ENCODE results near the gene ZNF581.

Gene ZNF581

DNA sequence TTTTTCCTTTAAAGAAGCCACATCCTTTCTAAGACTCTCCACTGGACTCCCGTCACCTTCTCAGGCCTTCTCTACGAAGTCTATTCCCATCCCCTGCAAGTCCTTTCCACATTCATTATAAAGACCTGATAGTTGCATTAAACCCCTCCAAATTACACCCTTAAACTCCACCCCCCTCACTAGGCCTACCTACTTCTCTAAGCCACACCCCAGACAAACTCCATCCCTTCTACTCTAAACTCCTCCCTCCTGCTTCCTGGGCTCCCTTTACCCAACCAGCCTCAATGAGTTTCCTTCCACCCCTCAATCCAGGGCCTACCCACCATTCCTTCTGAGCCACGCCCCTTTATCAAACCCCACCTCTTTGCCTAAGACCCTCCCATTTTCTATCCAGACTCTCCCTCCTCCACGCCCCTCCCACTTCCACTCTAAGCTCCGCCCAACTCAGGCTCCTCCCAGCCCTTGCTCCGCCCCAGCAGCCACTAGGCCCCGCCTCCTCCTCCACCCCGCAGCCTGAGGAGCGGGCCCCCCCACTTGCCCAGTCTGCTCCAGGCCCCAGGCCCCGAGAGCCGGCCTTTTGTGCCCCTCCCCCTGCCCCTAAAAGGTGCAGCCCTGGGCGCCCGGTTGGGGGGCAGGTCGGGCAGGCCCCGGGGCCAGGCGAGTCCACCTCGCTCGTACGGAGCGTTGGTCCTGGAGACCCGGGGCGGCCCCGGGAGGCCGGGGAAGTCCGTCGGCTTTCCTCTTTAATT is 44.6 kb upstream of the ZNF581 start:
- ChIA-PET CTCF (interaction anchor here (1.6 to 2.9 kb wide), 2 partner anchors 11 to 83 kb away, joined by 6 to 15 read pairs; no protein-coding TSS in a partner anchor), POLR2A (interaction anchor here (0.6 to 1.6 kb wide), 10 partner anchors 11 to 209 kb away, joined by 3 to 6 read pairs (median 4); partner anchors contain the start of genes UBE2S and ZNF784)
- H3K4me3 ChIP-seq (ENCODE audit: low read depth, low read length) = peak overlapping the region; percentile 87
- TF ChIP-seq, protein P1, sequence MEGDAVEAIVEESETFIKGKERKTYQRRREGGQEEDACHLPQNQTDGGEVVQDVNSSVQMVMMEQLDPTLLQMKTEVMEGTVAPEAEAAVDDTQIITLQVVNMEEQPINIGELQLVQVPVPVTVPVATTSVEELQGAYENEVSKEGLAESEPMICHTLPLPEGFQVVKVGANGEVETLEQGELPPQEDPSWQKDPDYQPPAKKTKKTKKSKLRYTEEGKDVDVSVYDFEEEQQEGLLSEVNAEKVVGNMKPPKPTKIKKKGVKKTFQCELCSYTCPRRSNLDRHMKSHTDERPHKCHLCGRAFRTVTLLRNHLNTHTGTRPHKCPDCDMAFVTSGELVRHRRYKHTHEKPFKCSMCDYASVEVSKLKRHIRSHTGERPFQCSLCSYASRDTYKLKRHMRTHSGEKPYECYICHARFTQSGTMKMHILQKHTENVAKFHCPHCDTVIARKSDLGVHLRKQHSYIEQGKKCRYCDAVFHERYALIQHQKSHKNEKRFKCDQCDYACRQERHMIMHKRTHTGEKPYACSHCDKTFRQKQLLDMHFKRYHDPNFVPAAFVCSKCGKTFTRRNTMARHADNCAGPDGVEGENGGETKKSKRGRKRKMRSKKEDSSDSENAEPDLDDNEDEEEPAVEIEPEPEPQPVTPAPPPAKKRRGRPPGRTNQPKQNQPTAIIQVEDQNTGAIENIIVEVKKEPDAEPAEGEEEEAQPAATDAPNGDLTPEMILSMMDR (IDR thresholded peaks at IDR 0.05; ENCODE audit: insufficient read depth, low read length, missing control alignments) = no peak
- peak; percentile 74 for DNase-seq (ENCODE audit: low read depth, low spot score)

DNA sequence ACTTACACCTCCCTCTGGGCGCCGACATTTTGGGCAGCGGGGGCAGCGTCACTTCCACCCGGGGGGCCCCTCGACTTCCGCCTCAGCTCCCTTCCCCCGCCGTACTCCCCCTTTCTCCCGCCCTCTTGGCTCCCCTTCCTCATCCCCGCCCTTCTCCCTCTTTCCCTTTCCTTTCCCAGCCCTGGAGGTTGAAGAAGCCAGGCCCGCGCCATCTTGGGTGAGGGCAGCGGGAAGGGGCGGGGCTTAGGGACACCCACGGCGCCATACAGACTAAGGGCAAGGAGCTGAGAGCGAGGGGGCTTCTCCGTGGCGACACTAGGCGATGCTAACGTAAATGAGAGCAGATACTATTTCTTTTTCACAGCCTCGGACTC is 44.0 kb upstream of the ZNF581 start, which contains the start of gene FIZ1:
FIZ1 (minus strand) TSS at position 50 of the 374 bp plus-strand sequence. CDS start 1,652 bp downstream, outside the sequence.
- CTCF ChIA-PET = interaction anchor here (1.6 to 2.9 kb wide), 2 partner anchors 12 to 83 kb away, joined by 6 to 15 read pairs; no protein-coding TSS in a partner anchor
- peak; percentile 88 for DNase-seq (ENCODE audit: low read depth, low spot score)
- TF ChIP-seq, protein P1 (IDR thresholded peaks at IDR 0.05; ENCODE audit: insufficient read depth, low read length, missing control alignments) = no peak
- peak within 1 kb of the TSS; percentile 87 for H3K4me3 ChIP-seq (ENCODE audit: low read depth, low read length)
- POLR2A ChIA-PET = interaction anchor here (0.7 to 1.6 kb wide), 10 partner anchors 12 to 210 kb away, joined by 3 to 6 read pairs (median 4); partner anchors contain the start of genes UBE2S and ZNF784

DNA sequence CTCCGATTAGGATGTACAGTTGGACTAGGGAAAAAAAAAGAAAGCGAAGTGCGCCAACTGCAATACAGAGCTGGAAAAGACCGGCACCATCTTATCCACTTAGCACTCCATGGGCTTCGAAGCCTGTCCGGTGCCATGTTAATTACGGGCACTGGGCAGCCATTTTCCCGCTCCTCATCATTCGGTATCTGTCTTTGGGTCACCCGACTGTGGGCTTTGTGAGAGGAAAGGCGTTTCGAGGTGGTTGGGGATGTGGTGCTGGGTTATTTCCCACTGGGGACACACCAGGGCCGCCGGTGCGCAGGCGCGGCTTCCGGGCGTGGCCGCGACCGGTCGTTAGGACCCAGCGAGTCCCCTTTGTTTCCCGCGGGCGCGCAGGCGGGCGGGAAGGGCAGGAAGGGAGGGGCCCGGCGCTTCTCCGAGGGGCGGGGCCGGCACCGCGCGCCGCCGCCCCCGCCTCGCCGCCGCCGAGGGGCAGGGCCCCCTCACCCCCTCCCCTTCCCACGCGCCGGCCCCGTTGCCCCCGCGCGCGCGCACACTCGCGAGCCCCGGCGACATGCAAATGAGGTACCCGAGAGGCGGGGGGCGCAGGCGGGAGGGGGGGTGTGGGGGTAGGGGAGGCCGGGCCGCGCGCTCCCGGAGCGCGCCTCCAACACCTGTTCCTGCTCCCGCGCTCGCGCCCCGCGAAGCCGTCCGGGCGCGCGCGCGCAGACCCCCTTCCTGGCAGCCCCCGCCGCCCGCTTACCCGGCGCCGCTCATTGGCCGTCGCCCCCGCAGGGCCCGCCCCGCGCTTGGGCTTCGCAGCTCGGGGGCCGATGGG is 43.4 kb upstream of the ZNF581 start, which contains the start of gene ZNF524:
ZNF524 (plus strand) TSS at position 447 of the 820 bp plus-strand sequence. CDS start 1,825 bp downstream, outside the sequence.
- ChIA-PET POLR2A (interaction anchor here (0.7 to 1.6 kb wide), 9 partner anchors 14 to 211 kb away, joined by 3 to 6 read pairs (median 4); partner anchors contain the start of genes UBE2S and ZNF784), CTCF (interaction anchor here (2.9 kb wide), 1 partner anchor 84 kb away, joined by 15 read pairs; no protein-coding TSS in a partner anchor)
- peak within 1 kb of the TSS; percentile 87 for H3K4me3 ChIP-seq (ENCODE audit: low read depth, low read length)
- no peak for DNase-seq (ENCODE audit: low read depth, low spot score)
- TF ChIP-seq, protein P1 (IDR thresholded peaks at IDR 0.05; ENCODE audit: insufficient read depth, low read length, missing control alignments) = no peak

DNA sequence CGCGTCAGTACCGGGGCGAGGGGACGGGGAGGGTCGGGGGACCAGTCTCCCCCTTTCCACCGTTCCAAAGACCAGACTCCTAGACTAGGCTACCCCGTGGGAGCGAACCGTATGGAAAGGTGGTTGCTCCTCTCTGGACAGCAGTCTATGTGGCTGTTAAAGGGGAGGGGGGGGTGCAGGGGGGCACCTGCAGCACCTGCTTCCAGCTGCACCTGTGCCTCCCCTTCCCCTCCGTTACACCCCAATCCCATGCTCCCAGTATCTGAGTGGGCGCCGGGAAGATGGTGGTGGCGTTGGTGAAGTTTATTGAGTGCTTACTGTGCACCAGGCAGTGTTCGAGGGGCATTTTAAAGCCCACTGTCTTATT is 42.8 kb upstream of the ZNF581 start:
- H3K4me3 ChIP-seq (ENCODE audit: low read depth, low read length) = peak overlapping the region; percentile 87
- ChIA-PET CTCF (interaction anchor here (2.9 kb wide), 1 partner anchor 85 kb away, joined by 15 read pairs; no protein-coding TSS in a partner anchor), POLR2A (no interaction called here)
- no peak for DNase-seq (ENCODE audit: low read depth, low spot score)
- TF ChIP-seq, protein P1 (IDR thresholded peaks at IDR 0.05; ENCODE audit: insufficient read depth, low read length, missing control alignments) = no peak

DNA sequence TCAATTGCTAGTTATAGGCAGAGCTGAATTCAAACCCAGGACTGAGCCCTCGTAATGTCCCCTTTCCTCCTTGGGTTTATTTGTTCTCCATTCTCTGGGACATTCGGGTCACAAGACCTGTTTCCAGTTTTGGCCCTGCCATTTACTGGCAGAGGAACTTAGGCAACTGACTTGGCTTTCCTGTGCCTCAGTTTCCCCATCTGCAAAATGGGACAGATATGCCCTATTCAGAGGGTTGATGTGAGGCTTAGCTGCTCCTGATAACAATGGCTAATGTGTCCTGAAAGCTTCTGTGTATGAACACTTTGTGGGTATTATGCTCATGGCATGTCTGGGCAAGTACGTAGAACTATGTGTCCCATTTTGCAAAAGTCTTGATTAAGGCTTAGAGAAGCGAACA is 42.4 kb upstream of the ZNF581 start:
- DNase-seq (ENCODE audit: low read depth, low spot score) = no peak
- TF ChIP-seq, protein P1 (IDR thresholded peaks at IDR 0.05; ENCODE audit: insufficient read depth, low read length, missing control alignments) = no peak
- ChIA-PET POLR2A (no interaction called here), CTCF (interaction anchor here (0.8 to 2.9 kb wide), 2 partner anchors 85 to 133 kb away, joined by 3 to 15 read pairs; no protein-coding TSS in a partner anchor)
- H3K4me3 ChIP-seq (ENCODE audit: low read depth, low read length) = peak overlapping the region; percentile 87
